ENCODE results near the gene TBR1. TPM values are rescaled to one million over a fixed set of nuclear protein-coding genes. Genes with fewer than 3 reads are reported as not detected.

The TBR1 gene
- total RNA-seq, 1 experiment from 2014 or later: not detected

GRCh38 chr2:161402297-161402696 lies 13.8 kb upstream of the TBR1 start:
- ChIA-PET POLR2A (ENCODE audit: unreplicated experiment) (no interaction called here), CTCF (no interaction called here)
- no peak overlapping the region for H3K27ac ChIP-seq
- H3F3A ChIP-seq (ENCODE audit: insufficient read depth, low read depth): no peaks in the 10 kb centered on the region
- intact Hi-C loops (cut with micrococcal nuclease; ENCODE audit: unreplicated experiment): no loop called here
- H4K20me1 ChIP-seq (ENCODE audit: insufficient read depth): no peaks in the 10 kb centered on the region
- H3K4me1 ChIP-seq (replicated peaks; ENCODE audit: insufficient read depth): no peaks in the 10 kb centered on the region
- no peak overlapping the region for H2AFZ ChIP-seq
- no peak overlapping the region for H3K4me3 ChIP-seq
- no peaks in the 10 kb centered on the region for H3K9me3 ChIP-seq (ENCODE audit: insufficient read depth, low read depth)
- H3K9me2 ChIP-seq (ENCODE audit: insufficient read depth): no peaks in the 10 kb centered on the region
- no peak overlapping the region for H3K4me2 ChIP-seq
- TF ChIP-seq EZH2 (IDR thresholded peaks at IDR 0.05; ENCODE audit: low read depth): no peak
- no peak for TF ChIP-seq CTCF (conservative IDR thresholded peaks at IDR 0.05)
- no peak for DNase-seq
- no peaks in the 10 kb centered on the region for H3K79me2 ChIP-seq (ENCODE audit: low read depth)
- H3K36me3 ChIP-seq (ENCODE audit: low read depth): no peaks in the 10 kb centered on the region
- no peaks in the 10 kb centered on the region for H3K27me3 ChIP-seq (ENCODE audit: insufficient read depth, low read depth)
- no TSS peak for BruUV-seq (replicated peaks)

DNA sequence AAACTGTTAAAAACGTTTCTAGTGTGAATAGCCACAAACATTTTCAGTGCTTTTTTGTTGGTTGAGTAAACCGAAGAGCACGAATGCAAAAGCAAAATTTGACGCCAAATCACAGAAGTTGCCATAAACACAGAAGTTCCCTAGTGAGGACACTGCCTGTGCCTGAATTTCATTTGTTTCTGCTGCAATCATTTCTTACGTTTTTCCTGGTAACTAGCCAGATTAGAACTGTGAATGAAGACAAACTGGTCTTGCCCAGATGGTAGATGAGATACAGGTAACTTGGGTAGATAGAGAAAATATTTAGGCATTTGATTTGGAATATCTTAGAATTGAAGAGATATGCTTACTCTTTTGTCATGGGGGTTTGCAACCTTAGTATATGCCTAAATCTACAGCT lies 9.8 kb upstream of the TBR1 start:
- no TSS peak for BruUV-seq (replicated peaks)
- Histone ChIP-seq H3K4me1 (replicated peaks; ENCODE audit: insufficient read depth) (no peaks in the 10 kb centered on the region), H3K4me3 (no peak overlapping the region), H3K9me3 (ENCODE audit: insufficient read depth, low read depth) (no peaks in the 10 kb centered on the region), H3K36me3 (ENCODE audit: low read depth) (no peaks in the 10 kb centered on the region), H2AFZ (no peak overlapping the region), H3K27ac (no peak overlapping the region), H3K27me3 (ENCODE audit: insufficient read depth, low read depth) (no peaks in the 10 kb centered on the region), H3K4me2 (no peak overlapping the region), H3K79me2 (ENCODE audit: low read depth) (no peaks in the 10 kb centered on the region), H3F3A (ENCODE audit: insufficient read depth, low read depth) (no peaks in the 10 kb centered on the region), H3K9me2 (ENCODE audit: insufficient read depth) (no peaks in the 10 kb centered on the region), H4K20me1 (ENCODE audit: insufficient read depth) (no peaks in the 10 kb centered on the region)
- ChIA-PET CTCF (no interaction called here), POLR2A (ENCODE audit: unreplicated experiment) (no interaction called here)
- TF ChIP-seq CTCF (conservative IDR thresholded peaks at IDR 0.05) (no peak), EZH2 (IDR thresholded peaks at IDR 0.05; ENCODE audit: low read depth) (no peak)
- DNase-seq: no peak
- intact Hi-C loops (cut with micrococcal nuclease; ENCODE audit: unreplicated experiment): no loop called here

GRCh38 chr2:161407597-161407996 lies 8.5 kb upstream of the TBR1 start:
- no peak overlapping the region for H3K4me2 ChIP-seq
- no peak overlapping the region for H3K27ac ChIP-seq
- H2AFZ ChIP-seq: no peak overlapping the region
- H3K9me3 ChIP-seq (ENCODE audit: insufficient read depth, low read depth): no peaks in the 10 kb centered on the region
- no peak overlapping the region for H3K4me3 ChIP-seq
- H4K20me1 ChIP-seq (ENCODE audit: insufficient read depth): no peaks in the 10 kb centered on the region
- H3K4me1 ChIP-seq (replicated peaks; ENCODE audit: insufficient read depth): no peaks in the 10 kb centered on the region
- H3K79me2 ChIP-seq (ENCODE audit: low read depth): no peaks in the 10 kb centered on the region
- 0 out of 2 replicates have a peak, but pooled peaks cover 5% of the 10 kb centered on the region for H3F3A ChIP-seq (ENCODE audit: insufficient read depth, low read depth)
- TF ChIP-seq EZH2 (IDR thresholded peaks at IDR 0.05; ENCODE audit: low read depth) (no peak), CTCF (conservative IDR thresholded peaks at IDR 0.05) (no peak)
- DNase-seq: no peak
- CTCF ChIA-PET: no interaction called here
- H3K9me2 ChIP-seq (ENCODE audit: insufficient read depth): no peaks in the 10 kb centered on the region
- H3K36me3 ChIP-seq (ENCODE audit: low read depth): no peaks in the 10 kb centered on the region
- no TSS peak for BruUV-seq (replicated peaks)
- intact Hi-C loops (cut with micrococcal nuclease; ENCODE audit: unreplicated experiment): no loop called here
- no peaks in the 10 kb centered on the region for H3K27me3 ChIP-seq (ENCODE audit: insufficient read depth, low read depth)
- POLR2A ChIA-PET (ENCODE audit: unreplicated experiment): no interaction called here
